GM21447 (cell line): ENCODE results near the gene SDR39U1.

Experiments used
- ATAC-seq: cut with Tn5 transposase; IDR thresholded peaks from one replicate; pipeline ENCODE4 v1.9.1; 2021; ENCODE audit not compliant: unreplicated experiment

Gene SDR39U1

GRCh38 chr14:24443053-24443665 is 583 bp upstream of the SDR39U1 start:
- ATAC-seq = no peak

DNA sequence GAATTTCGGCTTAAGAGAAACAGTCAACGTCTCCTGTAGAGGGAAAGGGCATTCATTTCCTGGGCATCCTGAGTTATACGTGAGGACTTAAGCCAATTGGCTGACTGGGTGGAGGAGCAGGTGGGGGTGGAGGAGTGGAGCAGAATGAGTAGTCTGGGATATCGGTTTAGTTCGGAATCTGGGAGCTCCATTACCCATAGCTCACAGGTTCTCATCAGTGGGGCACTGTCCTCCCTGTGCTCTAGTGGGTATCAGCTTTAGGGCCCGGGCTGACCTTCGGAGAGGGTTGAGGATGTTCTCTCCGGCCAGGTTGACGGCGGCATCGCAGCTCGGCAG is 704 bp downstream of the SDR39U1 start:
- no peak for ATAC-seq

- ATAC-seq = no peak
These were observed 1.1 kb downstream of the SDR39U1 start for GRCh38 chr14:24441485-24441884.

DNA sequence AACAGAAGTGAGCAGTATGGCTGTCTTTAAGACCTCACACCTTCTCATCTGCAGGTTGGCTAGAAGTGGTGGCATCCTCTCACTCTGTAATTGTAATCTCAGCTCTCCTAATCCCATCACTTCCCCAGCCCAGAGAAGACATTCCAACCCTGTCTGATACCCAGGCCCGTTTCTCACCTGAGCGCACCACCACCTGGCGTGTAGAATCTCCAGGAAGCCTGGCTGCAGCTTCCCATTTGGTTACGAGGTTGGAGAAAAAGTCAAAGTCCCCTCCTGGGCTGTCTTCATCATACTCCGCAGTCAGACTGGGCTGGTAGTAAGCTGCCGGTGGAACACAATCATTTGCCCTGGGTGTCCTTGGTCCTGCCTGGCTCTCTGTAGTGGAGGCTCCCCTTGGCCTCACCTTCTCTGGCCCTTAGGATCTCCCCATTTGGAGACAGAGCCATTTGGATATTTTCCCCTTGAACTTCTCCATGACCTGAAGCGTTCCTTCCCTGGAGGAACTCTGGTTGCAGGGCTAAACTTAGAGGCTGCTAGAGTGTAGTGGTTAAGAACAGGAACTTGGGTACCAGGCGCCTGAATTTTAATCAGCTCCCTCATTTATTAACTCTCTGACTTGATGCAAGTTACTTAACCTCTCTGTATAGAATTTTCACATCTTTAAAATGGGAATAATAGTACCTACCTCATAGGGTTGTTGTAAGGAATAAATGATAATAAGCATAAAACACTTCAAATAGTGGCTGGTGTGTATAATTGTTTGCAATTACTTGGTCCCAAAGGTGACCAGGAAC is 1.8 kb downstream of the SDR39U1 start:
- no peak for ATAC-seq

GRCh38 chr14:24439830-24440605 is 2.6 kb downstream of the SDR39U1 start:
- no peak for ATAC-seq

DNA sequence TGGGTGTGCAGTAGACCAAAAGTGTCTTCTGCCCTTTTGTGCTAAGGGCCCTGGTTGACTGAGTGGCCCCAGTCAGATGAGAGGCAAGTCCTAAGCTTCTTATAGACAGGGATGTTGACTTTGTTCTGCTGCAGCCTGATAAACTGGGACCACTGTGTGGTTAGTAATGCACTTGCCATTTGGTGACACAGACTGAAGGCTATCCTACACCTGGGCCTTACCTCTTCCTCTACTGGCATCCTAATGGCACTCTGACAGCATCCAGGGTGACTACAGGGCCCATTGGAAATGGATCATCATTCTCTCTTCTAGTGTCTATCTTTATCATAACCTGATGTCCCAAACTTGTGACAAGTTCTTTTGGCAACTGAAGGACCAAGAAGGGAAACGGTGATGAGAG is 3.3 kb downstream of the SDR39U1 start:
- no peak for ATAC-seq

DNA sequence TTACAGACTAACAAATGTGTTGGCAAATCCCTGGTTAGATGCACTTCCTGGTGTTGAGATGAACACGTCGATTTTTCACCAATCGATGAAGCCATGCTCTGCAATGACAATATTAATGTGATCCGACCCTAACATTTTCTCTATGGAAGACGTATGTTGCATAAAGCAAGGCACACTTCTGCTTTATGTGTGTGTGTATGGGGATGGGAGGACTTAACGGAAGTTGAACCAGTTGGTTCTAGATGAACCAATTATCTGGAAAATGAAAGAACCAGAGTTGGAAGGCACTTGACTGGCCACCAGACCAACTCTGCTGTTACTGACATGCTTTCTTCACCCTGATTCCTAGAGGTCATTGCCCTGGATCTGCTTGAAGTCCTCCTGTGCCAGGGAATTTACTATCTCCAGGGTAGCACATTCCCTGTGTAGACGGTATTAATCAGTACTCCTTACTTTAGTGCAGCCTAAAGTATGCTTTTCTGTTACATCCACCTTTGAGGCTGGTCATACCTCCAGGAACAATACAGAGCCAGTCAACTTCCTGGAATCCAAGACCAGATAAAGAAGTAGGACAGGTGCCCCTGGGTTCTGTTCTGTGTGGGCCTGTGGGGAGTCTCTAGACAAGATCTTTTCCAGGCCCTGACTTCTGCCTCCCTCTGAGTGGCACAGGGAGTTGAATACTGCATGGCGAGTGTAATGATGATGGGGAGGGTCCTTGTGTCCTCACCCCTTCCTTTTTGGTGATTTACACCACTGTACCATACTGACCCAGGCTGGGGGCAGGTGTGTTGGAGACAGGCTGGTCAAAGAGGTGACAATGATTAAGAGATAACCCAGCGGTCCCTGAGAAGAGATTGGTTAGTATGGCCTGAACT is 4.1 kb downstream of the SDR39U1 start:
- no peak for ATAC-seq

- ATAC-seq = no peak
These were observed 4.9 kb downstream of the SDR39U1 start for GRCh38 chr14:24437736-24438067.

DNA sequence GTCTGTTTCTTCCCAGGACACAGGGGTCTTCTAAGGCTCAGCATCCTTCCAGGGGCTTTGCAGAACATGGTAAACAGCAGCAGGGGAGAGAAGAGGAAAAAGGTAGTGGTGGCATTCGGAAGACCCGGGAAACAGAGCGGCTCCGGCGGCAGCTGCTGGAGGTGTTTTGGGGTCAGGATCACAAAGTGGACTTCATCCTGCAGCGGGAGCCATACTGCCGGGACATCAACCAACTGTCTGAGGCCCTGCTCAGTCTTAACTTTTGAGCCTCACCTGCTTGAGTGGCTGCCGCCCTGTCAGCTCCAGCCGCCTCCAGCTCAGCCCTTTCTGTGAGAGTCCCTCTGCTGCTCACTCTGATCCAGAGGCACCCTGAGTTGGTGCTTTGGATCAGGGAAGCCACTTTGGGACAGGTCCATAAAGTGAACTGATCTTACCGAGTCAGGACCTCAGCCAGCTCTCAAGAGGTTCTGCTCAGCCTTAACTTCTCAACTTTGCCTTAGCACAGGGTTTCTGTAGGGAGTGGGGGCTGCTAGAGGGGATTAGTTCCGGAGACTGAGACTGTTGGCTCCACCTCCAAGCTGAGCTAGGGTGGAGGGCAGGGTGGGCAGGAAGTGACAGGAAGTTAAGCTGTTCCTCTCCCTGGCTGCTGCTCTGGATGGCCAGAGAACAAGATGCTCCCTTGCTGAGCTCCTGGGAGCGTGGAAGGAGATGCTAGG is 5.4 kb downstream of the SDR39U1 start:
- ATAC-seq = no peak

- ATAC-seq = no peak
These were observed 6.1 kb downstream of the SDR39U1 start for GRCh38 chr14:24436355-24437019.

DNA sequence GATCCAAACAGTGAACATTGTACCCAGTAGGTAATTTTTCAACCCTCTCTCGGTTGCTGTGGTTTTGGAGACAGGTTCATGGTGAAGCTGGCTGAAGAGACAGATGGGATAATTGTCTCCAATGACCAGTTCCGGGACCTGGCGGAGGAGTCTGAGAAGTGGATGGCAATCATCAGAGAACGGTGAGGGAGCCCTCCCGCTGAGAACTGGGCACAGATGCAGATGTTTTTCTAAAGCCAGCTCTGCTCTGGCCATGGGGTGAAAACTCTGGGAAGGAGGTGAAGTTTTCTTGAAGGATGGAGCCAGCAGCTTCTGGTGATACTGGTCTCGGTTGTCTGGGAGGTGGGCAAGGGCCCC is 6.6 kb downstream of the SDR39U1 start:
- no peak for ATAC-seq

GRCh38 chr14:24435192-24435810 is 7.3 kb downstream of the SDR39U1 start:
- ATAC-seq = no peak

- ATAC-seq = no peak
These were observed 7.9 kb downstream of the SDR39U1 start for GRCh38 chr14:24434676-24435075.

GRCh38 chr14:24434036-24434435 is 8.5 kb downstream of the SDR39U1 start:
- ATAC-seq = no peak

DNA sequence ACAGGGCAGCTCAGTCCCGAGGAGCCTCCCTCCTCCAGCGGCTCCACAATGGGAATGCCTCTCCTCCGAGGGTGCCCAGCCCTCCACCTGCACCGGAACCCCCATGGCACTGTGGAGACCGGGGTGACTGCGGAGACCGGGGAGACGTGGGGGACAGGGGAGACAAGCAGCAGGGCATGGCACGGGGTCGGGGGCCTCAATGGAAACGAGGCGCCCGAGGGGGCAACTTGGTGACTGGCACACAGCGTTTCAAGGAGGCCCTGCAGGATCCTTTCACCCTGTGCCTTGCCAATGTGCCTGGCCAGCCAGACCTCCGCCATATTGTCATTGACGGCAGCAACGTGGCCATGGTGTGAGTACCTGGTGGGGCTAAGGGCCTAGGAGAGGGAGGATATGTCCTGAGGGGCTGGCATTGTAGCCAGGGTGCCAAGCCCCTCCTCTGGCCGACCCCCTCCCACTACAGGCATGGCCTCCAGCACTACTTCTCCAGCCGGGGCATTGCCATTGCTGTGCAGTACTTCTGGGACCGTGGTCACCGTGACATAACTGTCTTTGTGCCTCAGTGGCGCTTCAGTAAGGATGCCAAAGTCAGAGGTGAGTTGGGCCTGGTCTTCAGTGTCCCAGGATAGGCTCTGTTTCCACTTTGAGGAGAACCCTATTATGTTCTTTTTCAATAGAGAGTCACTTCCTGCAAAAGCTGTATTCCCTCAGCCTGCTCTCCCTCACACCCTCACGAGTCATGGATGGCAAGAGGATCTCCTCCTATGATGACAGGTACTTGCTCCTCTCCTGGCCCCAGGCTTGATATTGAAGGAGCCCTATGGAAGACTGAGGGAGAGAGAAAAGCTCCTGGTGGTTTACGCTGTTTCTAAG is 10.1 kb downstream of the SDR39U1 start:
- no peak for ATAC-seq

- peak; percentile 45 for ATAC-seq
These were observed 10.9 kb downstream of the SDR39U1 start for GRCh38 chr14:24431569-24432258.

DNA sequence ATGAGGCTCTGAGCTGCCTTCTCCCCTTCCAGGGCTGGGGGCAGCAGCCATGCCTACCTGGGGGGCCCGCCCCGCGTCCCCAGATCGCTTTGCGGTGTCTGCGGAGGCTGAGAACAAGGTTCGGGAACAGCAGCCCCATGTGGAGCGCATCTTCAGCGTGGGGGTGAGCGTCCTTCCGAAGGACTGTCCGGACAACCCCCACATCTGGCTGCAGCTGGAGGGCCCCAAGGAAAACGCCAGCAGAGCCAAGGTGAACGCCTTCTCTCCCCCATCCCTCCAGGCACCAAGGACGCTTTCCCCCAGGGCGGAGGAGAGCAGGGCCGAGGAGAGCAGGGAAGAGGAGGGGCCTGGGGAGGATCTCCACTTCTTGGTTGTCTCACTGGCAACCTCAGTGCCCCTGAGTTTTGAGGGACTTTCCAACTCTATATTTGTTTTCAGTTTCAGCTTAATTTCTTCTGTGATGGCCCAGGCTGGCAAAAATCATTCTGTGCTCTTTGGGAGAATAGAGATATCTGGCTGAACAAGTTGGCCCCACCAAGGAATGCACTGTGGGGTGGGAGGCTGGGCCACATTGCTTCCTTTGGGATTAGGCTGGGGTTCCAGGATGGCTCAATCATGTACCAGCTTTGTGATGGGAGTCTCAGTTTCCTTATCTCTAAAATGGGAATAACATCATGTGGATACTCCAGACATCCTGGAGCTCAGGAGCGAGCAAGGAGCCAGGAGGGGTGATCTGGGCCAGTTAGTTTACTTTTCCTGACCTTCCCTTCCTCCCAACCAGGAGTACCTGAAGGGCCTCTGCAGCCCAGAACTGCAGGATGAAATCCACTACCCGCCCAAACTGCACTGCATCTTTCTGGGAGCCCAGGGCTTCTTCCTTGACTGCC is 11.7 kb downstream of the SDR39U1 start:
- peak; percentile 47 for ATAC-seq
